Uterus (tissue), 4 donors: ENCODE results near the gene CDK10. TPM values are rescaled to one million over a fixed set of nuclear protein-coding genes. Genes with fewer than 3 reads are reported as not detected.

Source experiments
- DNase-seq, 2 donors: peaks; one replicate each; pipeline ENCODE4 v3.0.0-alpha.2; 2019 to 2020
- H3K27ac ChIP-seq, 2 donors: fragments of 200-600 bp; sonication (generic); 1 replicate in 1 of 2; 2 replicates in 1 of 2; pipeline ENCODE4 v1.5.1; 2016 to 2018
- H3K27me3 ChIP-seq, 2 donors: fragments of 200-600 bp; sonication (generic); one replicate each; pipeline ENCODE4 v1.5.1; 2018 to 2019; ENCODE audit warnings: control low read depth in 1 of 2
- H3K36me3 ChIP-seq, 2 donors: fragments of 200-600 bp; sonication (generic); one replicate each; pipeline ENCODE4 v1.5.1; 2019; ENCODE audit warnings: control low read depth in 1 of 2
- H3K4me1 ChIP-seq, 2 donors: fragments of 200-600 bp; sonication (generic); one replicate each; pipeline ENCODE4 v1.5.1; 2018 to 2019; ENCODE audit warnings: control low read depth in 1 of 2
- H3K4me3 ChIP-seq, 2 donors: fragments of 200-600 bp; sonication (generic); 1 replicate in 1 of 2; 2 replicates in 1 of 2; pipeline ENCODE4 v1.5.1; 2018 to 2019; ENCODE audit warnings: mild to moderate bottlenecking in 1 of 2
- H3K9me3 ChIP-seq, 2 donors: fragments of 200-600 bp; sonication (generic); one replicate each; pipeline ENCODE4 v1.5.1; 2019; ENCODE audit warnings: control low read depth in 1 of 2
- POLR2A ChIP-seq, 2 donors: fragments of 450-650 bp; IDR thresholded peaks; one replicate each; pipeline ENCODE4 v1.6.1; 2016; ENCODE audit warnings: antibody characterized with exemption in 2 of 2, mild to moderate bottlenecking in 1 of 2, moderate library complexity in 1 of 2
- intact Hi-C: fragments of 100-400 bp; cut with DNase I; formaldehyde crosslinking; loops from one replicate; pipeline ENCODE4 v1.15.1; 2023; ENCODE audit warnings: low total_unique reads
- total RNA-seq, 4 donors: library from RNA; depleted of rRNA in 3 of 4; stranded (reverse); fragments of >200 nt in 3 of 4; gene quantifications; one replicate each; pipeline versions ENCODE4 v1.1.0 to v1.2.4, GENCODE V29; 2014 to 2023
- TF ChIP-seq, protein P1 (sequence below), 4 experiments: fragments of 200-600 bp in 2 of 4; fragments of 450-650 bp in 2 of 4; sonication (generic) in 2 of 4; IDR thresholded peaks; one replicate each; pipeline ENCODE4 v1.5.1; 2016 to 2019; ENCODE audit warnings: antibody characterized with exemption in 4 of 4, mild to moderate bottlenecking in 2 of 4, moderate library complexity in 1 of 4
- donor health status: DM: yes; HTN: yes; CAD: no.

Gene CDK10
- total RNA-seq, 4 donors from 2014 or later = 13.8 to 90.7 (median 62.5) TPM

DNA sequence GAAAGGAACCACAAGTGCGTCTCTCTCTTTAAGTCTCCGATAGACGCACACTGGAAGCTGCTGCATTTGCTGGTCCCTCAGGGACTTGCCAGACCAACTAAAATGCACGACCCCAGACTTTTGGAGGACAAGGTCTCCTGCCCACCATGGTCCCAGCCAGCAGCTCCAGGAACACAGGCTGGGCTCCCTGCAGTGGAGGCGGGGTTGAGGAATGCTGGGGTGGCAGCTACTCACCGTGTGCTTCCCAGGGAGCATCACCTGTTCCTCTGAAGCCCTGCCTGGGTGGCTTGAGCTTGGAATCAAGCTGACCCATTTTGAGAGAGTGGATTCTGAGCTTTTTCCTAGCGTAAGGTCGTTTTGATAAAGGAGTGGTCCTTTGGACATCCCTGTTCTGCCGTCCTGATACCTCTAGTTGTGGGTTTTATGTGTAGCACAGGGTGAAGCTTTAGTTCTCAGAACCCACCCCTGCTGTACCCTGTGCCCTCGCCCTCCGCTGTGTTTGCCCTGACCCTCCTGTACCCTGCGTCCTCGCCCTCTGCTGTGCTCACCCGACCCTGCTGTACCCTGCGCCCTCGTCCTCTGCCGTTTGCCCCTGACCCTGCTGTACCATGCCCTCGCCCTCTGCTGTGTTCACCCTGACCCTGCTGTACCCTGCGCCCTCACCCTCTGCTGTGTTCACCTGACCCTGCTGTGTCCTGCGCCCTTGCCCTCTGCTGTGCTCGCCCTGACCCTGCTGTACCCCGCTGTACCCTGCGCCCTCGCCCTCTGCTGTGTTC, 45.8 kb downstream of the CDK10 start:
- H3K36me3 ChIP-seq = no peaks in the 10 kb centered on the region
- no peaks in the 10 kb centered on the region for H3K27me3 ChIP-seq
- no peaks in the 10 kb centered on the region for H3K9me3 ChIP-seq
- H3K27ac ChIP-seq = no peak overlapping the region
- no peak for DNase-seq
- H3K4me3 ChIP-seq = no peak overlapping the region
- TF ChIP-seq POLR2A (IDR thresholded peaks at IDR 0.05) = no peak
- TF ChIP-seq, protein P1, sequence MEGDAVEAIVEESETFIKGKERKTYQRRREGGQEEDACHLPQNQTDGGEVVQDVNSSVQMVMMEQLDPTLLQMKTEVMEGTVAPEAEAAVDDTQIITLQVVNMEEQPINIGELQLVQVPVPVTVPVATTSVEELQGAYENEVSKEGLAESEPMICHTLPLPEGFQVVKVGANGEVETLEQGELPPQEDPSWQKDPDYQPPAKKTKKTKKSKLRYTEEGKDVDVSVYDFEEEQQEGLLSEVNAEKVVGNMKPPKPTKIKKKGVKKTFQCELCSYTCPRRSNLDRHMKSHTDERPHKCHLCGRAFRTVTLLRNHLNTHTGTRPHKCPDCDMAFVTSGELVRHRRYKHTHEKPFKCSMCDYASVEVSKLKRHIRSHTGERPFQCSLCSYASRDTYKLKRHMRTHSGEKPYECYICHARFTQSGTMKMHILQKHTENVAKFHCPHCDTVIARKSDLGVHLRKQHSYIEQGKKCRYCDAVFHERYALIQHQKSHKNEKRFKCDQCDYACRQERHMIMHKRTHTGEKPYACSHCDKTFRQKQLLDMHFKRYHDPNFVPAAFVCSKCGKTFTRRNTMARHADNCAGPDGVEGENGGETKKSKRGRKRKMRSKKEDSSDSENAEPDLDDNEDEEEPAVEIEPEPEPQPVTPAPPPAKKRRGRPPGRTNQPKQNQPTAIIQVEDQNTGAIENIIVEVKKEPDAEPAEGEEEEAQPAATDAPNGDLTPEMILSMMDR (IDR thresholded peaks at IDR 0.05) = no peak
- intact Hi-C loops = no loop called here
- no peaks in the 10 kb centered on the region for H3K4me1 ChIP-seq

DNA sequence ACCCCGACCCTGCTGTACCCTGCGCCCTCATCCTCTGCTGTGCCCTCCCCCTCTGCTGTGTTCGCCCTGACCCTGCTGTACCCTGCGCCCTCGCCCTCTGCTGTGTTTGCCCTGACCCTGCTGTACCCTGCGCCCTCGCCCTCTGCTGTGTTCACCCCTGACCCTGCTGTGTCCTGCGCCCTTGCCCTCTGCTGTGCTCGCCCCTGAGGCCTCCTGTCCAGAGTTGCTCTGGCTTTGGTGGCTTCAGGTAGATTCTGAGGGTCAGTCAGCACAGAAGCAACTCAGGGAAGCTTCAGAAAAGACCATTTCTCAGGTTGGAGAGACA, 46.4 kb downstream of the CDK10 start:
- no peak for DNase-seq
- no peak overlapping the region for H3K4me3 ChIP-seq
- no peaks in the 10 kb centered on the region for H3K36me3 ChIP-seq
- H3K27me3 ChIP-seq = no peaks in the 10 kb centered on the region
- H3K9me3 ChIP-seq = no peaks in the 10 kb centered on the region
- intact Hi-C loops = no loop called here
- no peaks in the 10 kb centered on the region for H3K4me1 ChIP-seq
- H3K27ac ChIP-seq = no peak overlapping the region
- TF ChIP-seq, protein P1 (IDR thresholded peaks at IDR 0.05) = no peak
- no peak for TF ChIP-seq POLR2A (IDR thresholded peaks at IDR 0.05)

DNA sequence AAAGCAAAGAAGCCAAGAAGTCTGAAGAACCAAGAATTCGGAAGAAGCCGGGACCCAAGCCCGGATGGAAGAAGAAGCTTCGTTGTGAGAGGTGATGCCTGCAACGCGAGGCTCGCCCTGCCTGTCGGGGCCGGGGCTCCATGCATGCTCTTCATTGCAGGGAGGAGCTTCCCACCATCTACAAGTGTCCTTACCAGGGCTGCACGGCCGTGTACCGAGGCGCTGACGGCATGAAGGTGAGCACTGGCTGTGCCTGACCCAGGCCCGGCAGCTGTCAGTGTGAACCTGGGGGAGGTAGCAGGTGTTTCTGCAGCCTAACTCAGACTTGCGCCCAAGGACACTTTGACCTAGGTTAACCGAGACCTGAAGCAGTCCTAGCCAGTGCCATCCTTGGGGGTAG, 46.8 kb downstream of the CDK10 start:
- Histone ChIP-seq H3K4me1 (no peaks in the 10 kb centered on the region), H3K27ac (no peak overlapping the region), H3K36me3 (no peaks in the 10 kb centered on the region), H3K27me3 (no peaks in the 10 kb centered on the region), H3K4me3 (no peak overlapping the region), H3K9me3 (no peaks in the 10 kb centered on the region)
- TF ChIP-seq POLR2A (IDR thresholded peaks at IDR 0.05) = no peak
- TF ChIP-seq, protein P1 (IDR thresholded peaks at IDR 0.05) = no peak
- no peak for DNase-seq
- intact Hi-C loops = no loop called here

DNA sequence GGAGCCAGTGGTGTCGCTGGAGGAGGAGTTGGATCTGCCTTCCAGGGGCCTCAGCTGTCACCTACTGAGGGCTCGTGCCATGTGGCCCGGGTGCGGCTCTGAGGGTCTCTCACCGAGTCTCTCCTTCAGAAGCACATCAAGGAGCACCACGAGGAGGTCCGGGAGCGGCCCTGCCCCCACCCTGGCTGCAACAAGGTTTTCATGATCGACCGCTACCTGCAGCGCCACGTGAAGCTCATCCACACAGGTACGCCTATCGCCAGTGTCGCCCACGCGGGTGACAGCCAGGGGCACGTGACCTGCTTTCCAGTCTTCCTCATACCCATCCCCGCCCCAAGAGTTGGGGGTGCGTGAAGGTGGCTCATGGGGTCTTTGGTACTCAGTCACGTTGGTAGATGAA, 47.3 kb downstream of the CDK10 start:
- Histone ChIP-seq H3K4me3 (no peak overlapping the region), H3K36me3 (no peaks in the 10 kb centered on the region), H3K9me3 (no peaks in the 10 kb centered on the region), H3K27me3 (no peaks in the 10 kb centered on the region), H3K27ac (no peak overlapping the region), H3K4me1 (no peaks in the 10 kb centered on the region)
- TF ChIP-seq, protein P1 (IDR thresholded peaks at IDR 0.05) = no peak
- no peak for TF ChIP-seq POLR2A (IDR thresholded peaks at IDR 0.05)
- intact Hi-C loops = no loop called here
- no peak for DNase-seq

DNA sequence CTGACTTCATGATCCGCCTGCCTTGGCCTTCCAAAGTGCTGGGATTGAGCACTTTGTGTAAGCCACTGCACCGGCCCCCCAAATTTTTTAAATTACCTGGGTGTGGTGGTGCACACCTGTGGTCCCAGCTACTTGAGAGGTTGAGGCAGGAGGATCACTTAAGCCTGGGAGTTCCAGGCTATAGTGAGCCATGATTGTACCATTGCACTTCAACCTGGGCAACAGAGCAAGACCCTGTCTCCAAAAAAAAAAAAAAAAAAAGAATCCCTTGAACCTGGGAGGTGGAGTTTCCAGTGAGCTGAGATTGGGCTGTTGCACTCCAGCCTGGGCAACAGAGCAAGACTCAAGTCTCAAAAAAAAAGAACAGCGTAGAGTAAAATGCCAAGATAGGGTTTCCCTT, 50.1 kb downstream of the CDK10 start:
- H3K4me3 ChIP-seq = no peak overlapping the region
- no peaks in the 10 kb centered on the region for H3K27me3 ChIP-seq
- no peak overlapping the region for H3K27ac ChIP-seq
- no peak for DNase-seq
- TF ChIP-seq POLR2A (IDR thresholded peaks at IDR 0.05) = no peak
- H3K9me3 ChIP-seq = no peaks in the 10 kb centered on the region
- H3K4me1 ChIP-seq = no peaks in the 10 kb centered on the region
- intact Hi-C loops = no loop called here
- H3K36me3 ChIP-seq = no peaks in the 10 kb centered on the region
